ENCODE results near the gene PRSS37.
A peak's percentile ranks its signal among the peaks of the same experiment; 100 is the strongest.
"Not testable (repeated sequence)": the region's sequence is repeated elsewhere in the genome, so short reads cannot be mapped to it uniquely, and the experiment has no call there.

Gene PRSS37

GRCh38 chr7:141841385-141841784, at the start of gene PRSS37:
Gene PRSS37 (minus strand): TSS chr7:141841485. CDS start chr7:141841049, 436 bp downstream.
- no peak for DNase-seq

GRCh38 chr7:141889321-141889720, 48.0 kb upstream of the PRSS37 start:
- no peak for DNase-seq

GRCh38 chr7:141884539-141885225, 43.4 kb upstream of the PRSS37 start:
- no peak for DNase-seq

GRCh38 chr7:141880960-141881359, 39.7 kb upstream of the PRSS37 start:
- DNase-seq = no peak

GRCh38 chr7:141877365-141877764, 36.1 kb upstream of the PRSS37 start:
- DNase-seq = no peak

GRCh38 chr7:141876371-141876770, 35.1 kb upstream of the PRSS37 start:
- no peak for DNase-seq

GRCh38 chr7:141875453-141875852, 34.2 kb upstream of the PRSS37 start:
- DNase-seq = no peak

GRCh38 chr7:141874787-141875186, 33.5 kb upstream of the PRSS37 start:
- DNase-seq = peak; percentile 30

GRCh38 chr7:141872931-141873330, 31.6 kb upstream of the PRSS37 start:
- DNase-seq = no peak

GRCh38 chr7:141866974-141867373, 25.7 kb upstream of the PRSS37 start:
- DNase-seq = peak; percentile 58

GRCh38 chr7:141864765-141865447, 23.6 kb upstream of the PRSS37 start:
- peak; percentile 58 for DNase-seq

- DNase-seq = no peak
Measured at GRCh38 chr7:141860207-141860606, 18.9 kb upstream of the PRSS37 start.

- DNase-seq = no peak
Measured at GRCh38 chr7:141847996-141848395, 6.7 kb upstream of the PRSS37 start.

- DNase-seq = no peak
Measured at GRCh38 chr7:141844256-141844655, 3.0 kb upstream of the PRSS37 start.

- DNase-seq = no peak
Measured at GRCh38 chr7:141842904-141843303, 1.6 kb upstream of the PRSS37 start.

- DNase-seq = no peak
Measured at GRCh38 chr7:141840708-141841107, 577 bp downstream of the PRSS37 start.

GRCh38 chr7:141839256-141839655, 2.0 kb downstream of the PRSS37 start:
- DNase-seq = no peak

GRCh38 chr7:141838581-141838980, 2.7 kb downstream of the PRSS37 start:
- DNase-seq = no peak

GRCh38 chr7:141837683-141838082, 3.6 kb downstream of the PRSS37 start:
- DNase-seq = no peak

- not testable (repeated sequence) for DNase-seq
Measured at GRCh38 chr7:141822432-141822831, 18.9 kb downstream of the PRSS37 start.

GRCh38 chr7:141820067-141820466, 21.2 kb downstream of the PRSS37 start:
- DNase-seq = no peak

GRCh38 chr7:141792526-141792925, 48.8 kb downstream of the PRSS37 start:
- no peak for DNase-seq

GRCh38 chr7:141789917-141790316, 51.4 kb downstream of the PRSS37 start, which contains the start of gene TAS2R5:
Gene TAS2R5 (plus strand): TSS chr7:141790217. CDS start chr7:141790362, 145 bp downstream.
- no peak for DNase-seq

- no peak for DNase-seq
Measured at GRCh38 chr7:141788296-141788695, 53.0 kb downstream of the PRSS37 start.
